HepG2 (cell line): ENCODE results near the gene OSBPL5. TPM values are rescaled to one million over a fixed set of nuclear protein-coding genes. Genes with fewer than 3 reads are reported as not detected.

Experiments
- ATAC-seq: fragments of 200-7000 bp; cut with Tn5 transposase; 3 replicates; pipeline ENCODE4 v1.9.1; 2020; ENCODE audit warnings: mild to moderate bottlenecking, moderate library complexity
- BruUV-seq: library from RNA; stranded (reverse); fragments of 400-500 nt; replicated peaks from 2 replicates; lab custom pipeline; 2021; lab: Mats Ljungman, UMichigan
- CTCF ChIA-PET: fragments of 300-600 bp; formaldehyde crosslinking; extraction: SDS; loops from one replicate; lab custom pipeline; 2021; ENCODE audit warnings: low total read pairs, inconsistent platforms, low intra/inter-chr PET ratio; lab: Yijun Ruan, JAX
- POLR2A ChIA-PET: fragments of 350-600 bp; sonication (Branson Sonifier 250); formaldehyde crosslinking; loops from one replicate; lab custom pipeline; 2020; ENCODE audit warnings: antibody characterized with exemption, inconsistent platforms; lab: Yijun Ruan, JAX
- DNase-seq: peaks from one replicate; pipeline ENCODE4 v3.0.0-alpha.2; 2015; ENCODE audit warnings: low spot score
- FAIRE-seq: peaks from 3 replicates; lab custom pipeline; 2011; peaks lifted over from hg19 to GRCh38; lab: Jason Lieb, UNC
- H2AFZ ChIP-seq: one replicate; pipeline ENCODE4 v1.6.1; 2011; ENCODE audit warnings: low read length, inconsistent platforms
- H3K27ac ChIP-seq: fragments of 300-600 bp; 3 replicates; pipeline ENCODE4 v1.8.0; 2011; ENCODE audit warnings: mixed run types, mild to moderate bottlenecking, mixed read lengths, low read length, inconsistent platforms; ENCODE audit not compliant: insufficient read depth; ENCODE audit errors: extremely low read length
- H3K27me3 ChIP-seq, 2 experiments: fragments of 200-600 bp in 1 of 2; 2 replicates in 1 of 2; 3 replicates in 1 of 2; pipeline versions ENCODE4 v1.6.0 to v1.8.0; 2011; ENCODE audit warnings: low read length in 2 of 2, mild to moderate bottlenecking in 2 of 2, moderate library complexity in 2 of 2, inconsistent platforms in 1 of 2; ENCODE audit not compliant: insufficient read depth in 2 of 2, control insufficient read depth in 1 of 2
- H3K36me3 ChIP-seq, 2 experiments: fragments of 200-600 bp in 1 of 2; replicated peaks in 1 of 2; 2 replicates in 1 of 2; 3 replicates in 1 of 2; pipeline versions ENCODE4 v1.5.1 to v1.8.0; 2011; ENCODE audit warnings: low read length in 2 of 2, inconsistent platforms in 1 of 2; ENCODE audit not compliant: insufficient read depth in 2 of 2, control insufficient read depth in 1 of 2
- H3K4me1 ChIP-seq: 2 replicates; pipeline ENCODE4 v1.5.1; 2012; ENCODE audit warnings: low read length, inconsistent platforms; ENCODE audit not compliant: insufficient read depth
- H3K4me2 ChIP-seq: 2 replicates; pipeline ENCODE4 v1.6.0; 2011; ENCODE audit warnings: low read depth, low read length, inconsistent platforms
- H3K4me3 ChIP-seq, 3 experiments: fragments of 200-600 bp in 1 of 3; sonication (generic), shearing (Covaris generic) in 1 of 3; replicated peaks in 1 of 3; 2 replicates each; pipeline ENCODE4 v1.5.1; 2011 to 2016; ENCODE audit warnings: low read length in 3 of 3, inconsistent platforms in 2 of 3, low read depth in 2 of 3, mild to moderate bottlenecking in 2 of 3, control low read depth in 1 of 3, mixed read lengths in 1 of 3; ENCODE audit not compliant: insufficient read depth in 1 of 3
- H3K79me2 ChIP-seq: one replicate; pipeline ENCODE4 v1.6.1; 2011; ENCODE audit warnings: low read length, inconsistent platforms; ENCODE audit not compliant: insufficient read depth
- H3K9ac ChIP-seq: 2 replicates; pipeline ENCODE4 v1.6.0; 2011; ENCODE audit warnings: mild to moderate bottlenecking, low read depth, low read length, inconsistent platforms; ENCODE audit not compliant: insufficient read depth
- H3K9me3 ChIP-seq: 2 replicates; pipeline ENCODE4 v1.5.1; 2012; ENCODE audit warnings: mild to moderate bottlenecking, low read length
- H4K20me1 ChIP-seq: 2 replicates; pipeline ENCODE4 v1.6.0; 2011; ENCODE audit warnings: inconsistent platforms, mild to moderate bottlenecking, low read length, moderate library complexity; ENCODE audit not compliant: insufficient read depth
- ATF7 ChIP-seq, 2 experiments: fragments of 450-650 bp in 1 of 2; sonication (generic) in 1 of 2; formaldehyde crosslinking in 1 of 2; IDR thresholded peaks; 2 replicates each; pipeline versions ENCODE4 v1.4.0 to v1.6.1; 2016 to 2020; ENCODE audit warnings: antibody characterized with exemption in 1 of 2, mild to moderate bottlenecking in 1 of 2, missing genetic modification reagents in 1 of 2
- CREB1 ChIP-seq, 2 experiments: fragments of 450-650 bp in 1 of 2; IDR thresholded peaks; 2 replicates each; pipeline ENCODE4 v1.6.1; 2016 to 2017; ENCODE audit warnings: control low read depth in 1 of 2, mild to moderate bottlenecking in 1 of 2, missing compliant biosample characterization in 1 of 2, missing genetic modification characterization in 1 of 2
- FOXA1 ChIP-seq, 2 experiments: fragments of 450-650 bp in 1 of 2; sonication (generic) in 1 of 2; formaldehyde crosslinking in 1 of 2; IDR thresholded peaks; 2 replicates each; pipeline versions ENCODE4 v1.4.0 to v1.6.1; 2016 to 2020; ENCODE audit warnings: missing genetic modification reagents in 1 of 2
- ZNF282 ChIP-seq: fragments of 450-650 bp; IDR thresholded peaks from 2 replicates; pipeline ENCODE4 v1.6.1; 2018; ENCODE audit not compliant: partially characterized antibody
- ZNF563 ChIP-seq: sonication (generic); formaldehyde crosslinking; IDR thresholded peaks from 2 replicates; pipeline ENCODE4 v1.8.0; 2022; ENCODE audit warnings: mild to moderate bottlenecking, moderate library complexity, missing genetic modification reagents
- WGBS: methylation state at CpG from one replicate; pipeline ENCODE4 v1.1.6; 2017; ENCODE audit warnings: low lambda C conversion rate; 5-methylcytosine and 5-hydroxymethylcytosine counted together
- in situ Hi-C: cut with HindIII; loops from 2 replicates; pipeline ENCODE4 v1.10.0; 2017; ENCODE audit warnings: low pct_unique_long_range_greater_than_20kb; ENCODE audit not compliant: extremely low pct_ligation_motif_present
- intact Hi-C: fragments of 100-400 bp; cut with micrococcal nuclease; formaldehyde crosslinking; loops from one replicate; pipeline ENCODE4 v1.10.0; 2022; ENCODE audit not compliant: unreplicated experiment
- polyA plus RNA-seq, 8 experiments: library from polyadenylated mRNA; depleted of rRNA in 3 of 8; stranded (reverse) in 7 of 8; unstranded in 1 of 8; fragments of >200 nt; fragmentation: Illumina TruSeq in 4 of 8; extraction: Trizol in 4 of 8; gene quantifications; 2 replicates each; pipeline versions ENCODE4 v1.2.1 to v1.2.3, GENCODE V29; 2011 to 2016; ENCODE audit warnings: low read depth in 4 of 8, missing spikeins in 1 of 8, mixed read lengths in 1 of 8; ENCODE audit not compliant: insufficient read depth in 1 of 8
- total RNA-seq, 5 experiments: library from RNA; depleted of rRNA; stranded (reverse); fragments of >200 nt; fragmentation: Illumina TruSeq; extraction: Trizol; gene quantifications; 2 replicates each; pipeline ENCODE4 v1.2.3, GENCODE V29; 2016; ENCODE audit warnings: low read depth in 1 of 5
- TF ChIP-seq, protein P1 (sequence below): sonication (generic); formaldehyde crosslinking; IDR thresholded peaks from 2 replicates; pipeline ENCODE4 v1.5.1; 2020; ENCODE audit warnings: mild to moderate bottlenecking, missing genetic modification reagents
- TF ChIP-seq, protein P2 (sequence below): fragments of 450-650 bp; IDR thresholded peaks from 2 replicates; pipeline ENCODE4 v1.6.1; 2017
- TF ChIP-seq, protein P3 (sequence below): sonication (generic); formaldehyde crosslinking; IDR thresholded peaks from 2 replicates; pipeline ENCODE4 v1.4.0; 2020; ENCODE audit warnings: missing genetic modification reagents, borderline replicate concordance

The OSBPL5 gene
- total and polyA plus RNA-seq, 2 of the 13 experiments (the other 11 are each of a cell fraction or from before 2014, with no cell fraction given): not detected

DNA sequence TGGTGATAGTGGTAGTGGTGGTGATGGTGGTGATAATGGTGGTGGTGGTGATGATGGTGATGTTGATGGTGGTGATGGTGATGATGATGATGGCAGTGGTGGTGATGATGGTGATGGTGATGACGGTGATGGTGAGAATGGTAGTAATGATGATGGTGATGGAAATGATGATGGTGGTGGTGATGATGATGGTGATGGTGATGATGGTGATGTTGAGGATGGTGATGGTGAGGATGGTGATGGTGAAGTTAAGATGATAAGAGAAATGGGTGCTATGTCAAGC, 41.8 kb upstream of the OSBPL5 start:
- no peak overlapping the region for H3K4me3 ChIP-seq
- H3K4me2 ChIP-seq: no peak overlapping the region
- no peak overlapping the region for H3K27ac ChIP-seq
- FAIRE-seq (no peak), ATAC-seq (no peak), DNase-seq (no peak)
- no peak overlapping the region for H3K9ac ChIP-seq
- intact Hi-C loops: no loop called here
- H3K79me2 ChIP-seq: no peaks in the 10 kb centered on the region
- H3K27me3 ChIP-seq: peaks cover 9 to 39% of the 10 kb centered on the region in 2 experiments; a peak in 4 of 5 replicates
- ChIA-PET CTCF (no interaction called here), POLR2A (no interaction called here)
- H4K20me1 ChIP-seq: no peaks in the 10 kb centered on the region
- H2AFZ ChIP-seq: no peak overlapping the region
- TF ChIP-seq ZNF563: no peak
- TF ChIP-seq CREB1 (IDR thresholded peaks at IDR 0.05): peak; percentile 85
- TF ChIP-seq CREB1 (CRISPR knock-in tag; IDR thresholded peaks at IDR 0.05): no peak
- no peaks in the 10 kb centered on the region for H3K36me3 ChIP-seq
- WGBS: 53% methylated on average over 1 of the region's 1 CpG
- BruUV-seq: no TSS peak
- no peaks in the 10 kb centered on the region for H3K4me1 ChIP-seq
- H3K9me3 ChIP-seq: no peaks in the 10 kb centered on the region
- in situ Hi-C loops: no loop called here

DNA sequence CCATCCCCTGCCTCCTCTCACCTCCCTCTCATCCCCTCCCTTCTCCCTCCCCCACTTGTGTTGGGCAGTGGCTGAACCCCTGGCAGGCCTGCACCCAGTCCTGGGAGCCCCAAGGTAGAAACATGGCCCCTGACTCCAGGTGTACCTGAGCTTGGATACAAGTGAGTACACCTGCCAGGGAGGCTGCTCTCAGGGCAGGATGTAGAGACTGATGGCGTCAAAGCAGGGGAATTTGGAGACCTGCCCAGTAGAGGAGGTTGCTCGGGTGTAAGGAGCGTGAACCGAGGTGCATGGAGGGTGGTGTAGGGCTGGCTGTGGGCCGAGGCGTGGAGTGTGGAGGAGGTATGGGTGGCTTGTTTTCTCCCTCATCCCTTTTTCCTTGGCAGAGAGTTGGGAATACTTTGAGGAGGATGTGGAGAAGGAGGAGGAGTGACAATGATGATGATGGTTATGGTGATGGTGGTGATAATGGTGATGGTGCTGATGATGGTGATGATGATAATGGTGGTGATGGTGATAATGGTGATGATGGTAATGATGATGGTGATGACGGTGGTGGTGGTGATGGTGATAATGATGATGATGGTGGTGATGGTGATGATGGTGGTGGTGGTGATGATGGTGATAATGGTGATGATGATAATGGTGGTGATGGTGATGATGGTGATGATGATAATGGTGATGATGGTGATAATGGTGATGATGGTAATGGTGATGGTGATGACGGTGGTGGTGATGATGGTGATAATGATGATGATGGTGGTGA, 41.2 kb upstream of the OSBPL5 start:
- CTCF ChIA-PET: no interaction called here
- no peaks in the 10 kb centered on the region for H4K20me1 ChIP-seq
- TF ChIP-seq ATF7 (IDR thresholded peaks at IDR 0.05): peak; percentile 38; the same call in 1 of the 2 replicates
- TF ChIP-seq ATF7 (CRISPR knock-in tag; IDR thresholded peaks at IDR 0.05): no peak
- peak; percentile 12 for TF ChIP-seq ZNF282
- 0 out of 2 replicates have a peak, but pooled peaks have one; percentile 21 for TF ChIP-seq FOXA1 (IDR thresholded peaks at IDR 0.05)
- no peak for TF ChIP-seq FOXA1 (CRISPR knock-in tag; IDR thresholded peaks at IDR 0.05)
- peak; percentile 98 for TF ChIP-seq CREB1 (IDR thresholded peaks at IDR 0.05)
- no peak for TF ChIP-seq CREB1 (CRISPR knock-in tag; IDR thresholded peaks at IDR 0.05)
- TF ChIP-seq, protein P1, sequence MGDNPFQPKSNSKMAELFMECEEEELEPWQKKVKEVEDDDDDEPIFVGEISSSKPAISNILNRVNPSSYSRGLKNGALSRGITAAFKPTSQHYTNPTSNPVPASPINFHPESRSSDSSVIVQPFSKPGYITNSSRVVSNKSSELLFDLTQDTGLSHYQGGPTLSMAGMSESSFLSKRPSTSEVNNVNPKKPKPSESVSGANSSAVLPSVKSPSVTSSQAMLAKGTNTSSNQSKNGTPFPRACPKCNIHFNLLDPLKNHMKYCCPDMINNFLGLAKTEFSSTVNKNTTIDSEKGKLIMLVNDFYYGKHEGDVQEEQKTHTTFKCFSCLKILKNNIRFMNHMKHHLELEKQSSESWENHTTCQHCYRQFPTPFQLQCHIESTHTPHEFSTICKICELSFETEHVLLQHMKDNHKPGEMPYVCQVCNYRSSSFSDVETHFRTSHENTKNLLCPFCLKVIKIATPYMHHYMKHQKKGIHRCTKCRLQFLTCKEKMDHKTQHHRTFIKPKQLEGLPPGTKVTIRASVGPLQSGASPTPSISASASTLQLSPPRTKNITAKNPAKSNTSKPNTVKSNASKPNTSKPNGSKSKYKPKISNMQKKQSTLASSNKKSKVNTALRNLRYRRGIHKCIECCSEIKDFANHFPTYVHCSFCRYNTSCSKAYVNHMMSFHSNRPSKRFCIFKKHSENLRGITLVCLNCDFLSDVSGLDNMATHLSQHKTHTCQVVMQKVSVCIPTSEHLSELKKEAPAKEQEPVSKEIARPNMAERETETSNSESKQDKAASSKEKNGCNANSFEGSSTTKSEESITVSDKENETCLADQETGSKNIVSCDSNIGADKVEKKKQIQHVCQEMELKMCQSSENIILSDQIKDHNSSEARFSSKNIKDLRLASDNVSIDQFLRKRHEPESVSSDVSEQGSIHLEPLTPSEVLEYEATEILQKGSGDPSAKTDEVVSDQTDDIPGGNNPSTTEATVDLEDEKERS (CRISPR knock-in tag): no peak
- TF ChIP-seq, protein P2, sequence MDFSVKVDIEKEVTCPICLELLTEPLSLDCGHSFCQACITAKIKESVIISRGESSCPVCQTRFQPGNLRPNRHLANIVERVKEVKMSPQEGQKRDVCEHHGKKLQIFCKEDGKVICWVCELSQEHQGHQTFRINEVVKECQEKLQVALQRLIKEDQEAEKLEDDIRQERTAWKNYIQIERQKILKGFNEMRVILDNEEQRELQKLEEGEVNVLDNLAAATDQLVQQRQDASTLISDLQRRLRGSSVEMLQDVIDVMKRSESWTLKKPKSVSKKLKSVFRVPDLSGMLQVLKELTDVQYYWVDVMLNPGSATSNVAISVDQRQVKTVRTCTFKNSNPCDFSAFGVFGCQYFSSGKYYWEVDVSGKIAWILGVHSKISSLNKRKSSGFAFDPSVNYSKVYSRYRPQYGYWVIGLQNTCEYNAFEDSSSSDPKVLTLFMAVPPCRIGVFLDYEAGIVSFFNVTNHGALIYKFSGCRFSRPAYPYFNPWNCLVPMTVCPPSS: 0 out of 2 replicates have a peak, but pooled peaks have one; percentile 76
- TF ChIP-seq, protein P3, sequence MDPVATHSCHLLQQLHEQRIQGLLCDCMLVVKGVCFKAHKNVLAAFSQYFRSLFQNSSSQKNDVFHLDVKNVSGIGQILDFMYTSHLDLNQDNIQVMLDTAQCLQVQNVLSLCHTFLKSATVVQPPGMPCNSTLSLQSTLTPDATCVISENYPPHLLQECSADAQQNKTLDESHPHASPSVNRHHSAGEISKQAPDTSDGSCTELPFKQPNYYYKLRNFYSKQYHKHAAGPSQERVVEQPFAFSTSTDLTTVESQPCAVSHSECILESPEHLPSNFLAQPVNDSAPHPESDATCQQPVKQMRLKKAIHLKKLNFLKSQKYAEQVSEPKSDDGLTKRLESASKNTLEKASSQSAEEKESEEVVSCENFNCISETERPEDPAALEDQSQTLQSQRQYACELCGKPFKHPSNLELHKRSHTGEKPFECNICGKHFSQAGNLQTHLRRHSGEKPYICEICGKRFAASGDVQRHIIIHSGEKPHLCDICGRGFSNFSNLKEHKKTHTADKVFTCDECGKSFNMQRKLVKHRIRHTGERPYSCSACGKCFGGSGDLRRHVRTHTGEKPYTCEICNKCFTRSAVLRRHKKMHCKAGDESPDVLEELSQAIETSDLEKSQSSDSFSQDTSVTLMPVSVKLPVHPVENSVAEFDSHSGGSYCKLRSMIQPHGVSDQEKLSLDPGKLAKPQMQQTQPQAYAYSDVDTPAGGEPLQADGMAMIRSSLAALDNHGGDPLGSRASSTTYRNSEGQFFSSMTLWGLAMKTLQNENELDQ (CRISPR knock-in tag): no peak

More for the DNA sequence above, 41.2 kb upstream of the OSBPL5 start:
- DNase-seq: no peak
- no peaks in the 10 kb centered on the region for H3K79me2 ChIP-seq
- in situ Hi-C loops: no loop called here
- peaks cover 12 to 44% of the 10 kb centered on the region in 2 experiments for H3K27me3 ChIP-seq
- H3K9ac ChIP-seq: no peak overlapping the region
- H3K9me3 ChIP-seq: no peaks in the 10 kb centered on the region
- H3K4me3 ChIP-seq: no peak overlapping the region
- FAIRE-seq: no peak
- no TSS peak for BruUV-seq
- H3K4me1 ChIP-seq: no peaks in the 10 kb centered on the region
- 13% methylated on average over 8 of the region's 8 CpGs for WGBS
- POLR2A ChIA-PET: no interaction called here
- no peak overlapping the region for H3K4me2 ChIP-seq
- H3K27ac ChIP-seq: no peak overlapping the region
- H3K36me3 ChIP-seq: no peaks in the 10 kb centered on the region
- no peak for ATAC-seq
- intact Hi-C loops: no loop called here
- H2AFZ ChIP-seq: no peak overlapping the region
